NCI-H82 treated with DMSO at 0.1 percent for 48 hours (cell line): Measurements from ENCODE around the gene GTF3C5.
"Not testable (repeated sequence)": the region's sequence is repeated elsewhere in the genome, so short reads cannot be mapped to it uniquely, and the experiment has no call there.

Experiments
- DNase-seq: peaks from one replicate; lab custom pipeline; 2025; ENCODE audit not compliant: unreplicated experiment; lab: John Stamatoyannopoulos, UW

Gene GTF3C5

GRCh38 chr9:133027134-133027533, 3.7 kb upstream of the GTF3C5 start:
- DNase-seq, result no peak

DNA sequence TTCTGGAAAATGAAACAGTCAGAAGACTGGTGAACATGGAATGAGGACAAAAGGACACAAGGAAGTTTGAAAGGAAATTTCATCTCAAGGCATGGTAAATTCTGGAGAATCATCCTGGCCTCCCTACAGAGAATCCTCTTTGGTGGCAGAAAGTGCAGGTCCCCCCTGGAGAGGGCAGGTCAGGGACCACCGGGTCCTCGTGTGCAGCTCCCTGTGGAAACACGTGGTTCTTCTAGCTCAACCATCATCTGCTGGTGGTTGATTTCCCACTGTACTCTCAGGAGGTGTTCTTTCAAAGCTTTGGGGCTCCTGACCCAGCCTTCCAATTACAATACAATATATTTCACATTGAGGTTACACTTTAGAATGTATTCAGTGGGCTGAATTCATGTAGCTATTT, 2.6 kb upstream of the GTF3C5 start:
- DNase-seq, result no peak

GRCh38 chr9:133029994-133030316, 842 bp upstream of the GTF3C5 start:
- no peak for DNase-seq

DNA sequence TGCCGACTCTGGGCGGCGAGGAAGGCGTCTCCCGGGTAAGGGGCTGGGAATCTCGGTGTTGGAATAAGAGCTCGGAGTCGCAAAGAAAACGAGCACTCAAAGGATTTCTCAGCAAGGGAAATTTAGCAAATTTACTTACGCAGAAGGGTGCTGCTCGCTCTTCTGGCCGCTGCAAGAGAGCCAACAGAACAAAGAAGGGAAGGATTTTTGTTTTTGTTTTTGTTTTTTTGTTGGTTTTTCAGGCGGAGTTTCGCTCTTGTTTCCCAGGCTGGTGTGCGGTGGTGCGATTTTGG, 279 bp downstream of the GTF3C5 start:
- no peak for DNase-seq

GRCh38 chr9:133031496-133031911, 707 bp downstream of the GTF3C5 start:
- DNase-seq, result no peak

DNA sequence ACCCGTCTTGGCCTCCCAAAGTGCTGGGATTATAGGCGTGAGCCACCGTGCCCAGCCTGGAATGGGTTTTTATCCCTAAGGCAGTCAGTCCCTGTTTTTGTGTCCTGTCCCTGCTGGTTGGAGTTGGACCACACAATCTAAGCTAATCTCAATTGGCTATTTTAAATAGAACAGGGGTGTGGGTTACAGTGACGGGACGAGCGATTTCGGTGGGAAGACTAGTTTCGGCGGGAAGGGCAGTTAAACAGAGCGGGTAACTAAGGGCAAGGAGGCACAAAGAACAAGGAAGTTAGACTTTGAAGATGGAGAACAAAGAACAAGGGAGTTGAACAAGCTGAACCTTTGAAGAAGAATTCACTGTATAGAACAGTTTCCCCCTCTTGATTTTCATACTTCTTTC, 1.4 kb downstream of the GTF3C5 start:
- DNase-seq, result no peak

DNA sequence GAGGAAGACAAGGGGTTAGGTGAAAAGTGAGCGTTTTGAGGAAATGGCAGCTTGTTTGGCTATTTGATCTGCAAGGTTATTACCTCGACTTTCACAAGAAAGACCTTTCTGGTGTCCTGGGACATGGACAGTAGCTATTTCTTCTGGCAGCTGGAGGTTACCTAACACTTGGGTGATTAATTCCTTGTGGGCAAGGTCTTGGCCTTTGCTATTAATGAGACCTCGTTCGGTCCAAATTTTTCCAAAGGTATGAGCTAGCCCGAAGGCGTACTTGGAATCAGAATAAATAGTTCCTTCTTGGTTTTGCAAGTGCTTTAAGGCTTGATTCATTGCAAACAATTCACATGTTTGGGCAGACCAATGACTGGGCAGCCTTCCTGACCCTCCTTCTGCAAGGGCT, 4.9 kb downstream of the GTF3C5 start:
- no peak for DNase-seq

DNA sequence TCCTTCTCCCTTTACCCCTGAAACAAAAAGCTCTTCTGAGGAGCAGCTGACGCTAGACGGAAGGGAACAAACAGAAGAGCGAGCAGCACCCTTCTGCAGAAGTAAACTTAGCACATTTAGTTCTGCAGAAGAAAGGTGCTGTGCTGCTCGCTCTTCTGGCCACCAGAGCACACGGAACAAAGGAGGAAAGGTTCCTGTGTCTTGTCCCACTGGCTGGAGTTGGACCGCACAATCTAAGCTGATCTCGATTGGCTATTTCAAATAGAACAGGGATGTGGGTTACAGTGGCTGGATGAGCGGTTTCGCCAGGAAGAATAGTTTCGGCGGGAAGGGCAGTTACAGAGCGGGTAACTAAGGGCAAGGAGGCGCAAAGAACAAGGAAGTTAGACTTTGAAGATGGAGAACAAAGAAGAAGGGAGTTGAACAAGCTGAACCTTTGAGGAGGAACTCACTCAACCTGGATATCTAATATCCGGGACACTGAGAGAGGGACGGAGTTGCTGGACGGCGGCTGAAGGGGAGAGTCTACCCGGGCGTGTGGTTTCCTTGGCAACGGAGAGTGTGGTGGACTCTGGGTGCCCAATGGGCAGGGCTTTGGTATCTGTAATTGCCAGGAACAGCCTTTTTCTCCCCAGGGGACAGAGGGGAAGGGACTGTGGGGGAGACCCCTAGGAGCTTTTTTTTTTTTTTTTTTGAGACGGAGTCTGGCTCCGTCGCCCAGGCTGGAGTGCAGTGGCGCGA, 7.1 kb downstream of the GTF3C5 start:
- no peak for DNase-seq

DNA sequence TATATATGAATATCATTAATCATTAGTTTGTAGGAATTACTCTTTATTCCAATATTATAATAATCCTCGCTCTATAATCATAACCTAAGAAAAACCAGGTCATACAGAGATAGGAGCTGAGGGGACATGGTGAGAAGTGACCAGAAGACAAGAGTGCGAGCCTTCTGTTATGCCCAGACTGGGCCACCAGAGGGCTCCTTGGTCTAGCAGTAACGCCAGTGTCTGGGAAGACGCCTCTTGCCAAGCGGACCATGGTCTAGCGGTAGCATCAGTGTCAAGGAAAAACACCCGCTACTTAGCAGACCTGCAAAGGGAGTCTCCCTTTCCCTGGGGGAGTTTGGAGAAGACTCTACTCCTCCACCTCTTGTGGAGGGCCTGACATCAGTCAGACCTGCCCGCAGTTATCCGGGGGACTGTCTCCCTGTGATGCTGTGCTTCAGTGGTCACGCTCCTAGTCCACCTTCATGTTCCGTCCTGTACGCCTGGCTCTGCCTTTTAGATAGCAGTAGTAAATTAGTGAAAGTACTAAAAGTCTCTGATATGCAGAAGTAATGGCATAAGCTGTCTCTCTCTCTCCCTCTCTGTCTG, 10.2 kb downstream of the GTF3C5 start:
- DNase-seq, result not testable (repeated sequence)

GRCh38 chr9:133041958-133042357, 11.2 kb downstream of the GTF3C5 start:
- no peak for DNase-seq

GRCh38 chr9:133042676-133043075, 11.9 kb downstream of the GTF3C5 start:
- DNase-seq, result no peak

- no peak for DNase-seq
These were observed 12.7 kb downstream of the GTF3C5 start for GRCh38 chr9:133043449-133044035.

GRCh38 chr9:133044125-133044524, 13.3 kb downstream of the GTF3C5 start:
- no peak for DNase-seq

- no peak for DNase-seq
These were observed 13.9 kb downstream of the GTF3C5 start for GRCh38 chr9:133044661-133045060.

GRCh38 chr9:133045132-133045531, 14.3 kb downstream of the GTF3C5 start:
- DNase-seq, result no peak

GRCh38 chr9:133046196-133046899, 15.6 kb downstream of the GTF3C5 start:
- no peak for DNase-seq

DNA sequence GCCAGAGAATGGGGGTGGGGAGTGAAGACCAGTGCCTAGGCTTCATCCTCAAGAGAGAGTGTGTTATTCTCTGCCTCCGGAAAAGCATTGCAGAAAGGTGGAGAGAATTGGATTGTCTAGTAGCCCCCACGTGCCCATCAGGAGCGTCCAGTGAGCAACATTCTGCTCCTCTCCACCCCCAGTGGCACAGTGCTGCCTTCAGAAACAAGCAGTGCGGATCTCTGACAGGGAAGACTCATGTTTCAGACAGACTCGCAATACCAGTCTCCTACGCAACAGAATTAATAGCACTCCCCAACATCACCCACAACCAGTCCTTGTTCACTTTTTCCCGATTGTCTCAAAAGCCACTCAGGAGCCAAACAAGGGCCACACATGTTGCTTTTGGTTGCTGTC, 16.1 kb downstream of the GTF3C5 start:
- DNase-seq, result no peak

GRCh38 chr9:133048595-133048994, 17.8 kb downstream of the GTF3C5 start:
- no peak for DNase-seq

- no peak for DNase-seq
These were observed 18.2 kb downstream of the GTF3C5 start for GRCh38 chr9:133049043-133049442.

GRCh38 chr9:133050142-133050541, 19.3 kb downstream of the GTF3C5 start:
- DNase-seq, result no peak

DNA sequence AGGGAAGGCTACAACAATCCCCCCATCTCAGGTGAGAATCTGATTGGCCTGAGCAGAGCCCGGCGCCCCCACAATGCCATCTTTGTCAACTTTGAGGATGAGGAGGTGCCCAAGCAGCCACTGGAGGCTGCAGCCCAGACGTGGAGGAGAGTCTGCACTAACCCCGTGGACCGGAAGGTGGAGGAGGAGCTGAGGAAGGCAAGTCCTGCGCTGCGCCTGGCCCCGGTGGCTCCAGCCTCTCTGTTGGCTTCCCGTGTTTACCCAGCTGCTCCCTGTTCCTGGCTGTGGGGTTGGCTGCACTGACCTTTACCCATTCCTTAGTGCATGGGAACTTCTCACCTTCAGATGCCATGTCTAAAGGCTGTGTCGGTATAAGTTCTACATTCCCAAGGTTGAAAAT, 20.0 kb downstream of the GTF3C5 start:
- DNase-seq, result no peak

- DNase-seq, result no peak
These were observed 20.6 kb downstream of the GTF3C5 start for GRCh38 chr9:133051281-133051900.
